ENCODE measurements around the gene RPS6KA6.

RPS6KA6 gene

GRCh38 chrX:84161641-84162040 is 26.4 kb downstream of the RPS6KA6 start:
- no peak overlapping the region for H3K4me3 ChIP-seq (ENCODE audit: low read length)
- no peaks in the 10 kb centered on the region for H3K9me3 ChIP-seq (ENCODE audit: insufficient read depth, low read depth, low read length)
- no peaks in the 10 kb centered on the region for H3K4me1 ChIP-seq (ENCODE audit: insufficient read depth, low read length)
- no peak overlapping the region for H3K9ac ChIP-seq (ENCODE audit: low read depth, low read length)
- no peak overlapping the region for H3K27ac ChIP-seq (ENCODE audit: low read length)
- H3K27me3 ChIP-seq (ENCODE audit: insufficient read depth, low read length): no peaks in the 10 kb centered on the region
- no peaks in the 10 kb centered on the region for H3K36me3 ChIP-seq (ENCODE audit: insufficient read depth, low read depth, low read length)

GRCh38 chrX:84160736-84161135 is 27.3 kb downstream of the RPS6KA6 start:
- no peaks in the 10 kb centered on the region for H3K27me3 ChIP-seq (ENCODE audit: insufficient read depth, low read length)
- H3K4me3 ChIP-seq (ENCODE audit: low read length): no peak overlapping the region
- H3K4me1 ChIP-seq (ENCODE audit: insufficient read depth, low read length): no peaks in the 10 kb centered on the region
- H3K9me3 ChIP-seq (ENCODE audit: insufficient read depth, low read depth, low read length): no peaks in the 10 kb centered on the region
- H3K27ac ChIP-seq (ENCODE audit: low read length): no peak overlapping the region
- H3K36me3 ChIP-seq (ENCODE audit: insufficient read depth, low read depth, low read length): no peaks in the 10 kb centered on the region
- no peak overlapping the region for H3K9ac ChIP-seq (ENCODE audit: low read depth, low read length)

- no peaks in the 10 kb centered on the region for H3K27me3 ChIP-seq (ENCODE audit: insufficient read depth, low read length)
- no peaks in the 10 kb centered on the region for H3K9me3 ChIP-seq (ENCODE audit: insufficient read depth, low read depth, low read length)
- no peak overlapping the region for H3K9ac ChIP-seq (ENCODE audit: low read depth, low read length)
- no peaks in the 10 kb centered on the region for H3K36me3 ChIP-seq (ENCODE audit: insufficient read depth, low read depth, low read length)
- no peaks in the 10 kb centered on the region for H3K4me1 ChIP-seq (ENCODE audit: insufficient read depth, low read length)
- H3K4me3 ChIP-seq (ENCODE audit: low read length): no peak overlapping the region
- H3K27ac ChIP-seq (ENCODE audit: low read length): no peak overlapping the region
Measured at GRCh38 chrX:84156821-84157220, 31.2 kb downstream of the RPS6KA6 start.

GRCh38 chrX:84155938-84156337 is 32.1 kb downstream of the RPS6KA6 start:
- Histone ChIP-seq H3K9ac (ENCODE audit: low read depth, low read length) (no peak overlapping the region), H3K4me1 (ENCODE audit: insufficient read depth, low read length) (no peaks in the 10 kb centered on the region), H3K27ac (ENCODE audit: low read length) (no peak overlapping the region), H3K27me3 (ENCODE audit: insufficient read depth, low read length) (no peaks in the 10 kb centered on the region), H3K36me3 (ENCODE audit: insufficient read depth, low read depth, low read length) (no peaks in the 10 kb centered on the region), H3K9me3 (ENCODE audit: insufficient read depth, low read depth, low read length) (no peaks in the 10 kb centered on the region), H3K4me3 (ENCODE audit: low read length) (no peak overlapping the region)

GRCh38 chrX:84153538-84153937 is 34.5 kb downstream of the RPS6KA6 start:
- Histone ChIP-seq H3K36me3 (ENCODE audit: insufficient read depth, low read depth, low read length) (no peaks in the 10 kb centered on the region), H3K27me3 (ENCODE audit: insufficient read depth, low read length) (no peaks in the 10 kb centered on the region), H3K9ac (ENCODE audit: low read depth, low read length) (no peak overlapping the region), H3K4me1 (ENCODE audit: insufficient read depth, low read length) (no peaks in the 10 kb centered on the region), H3K9me3 (ENCODE audit: insufficient read depth, low read depth, low read length) (no peaks in the 10 kb centered on the region), H3K4me3 (ENCODE audit: low read length) (no peak overlapping the region), H3K27ac (ENCODE audit: low read length) (no peak overlapping the region)

GRCh38 chrX:84144991-84145390 is 43.0 kb downstream of the RPS6KA6 start:
- no peaks in the 10 kb centered on the region for H3K36me3 ChIP-seq (ENCODE audit: insufficient read depth, low read depth, low read length)
- H3K27me3 ChIP-seq (ENCODE audit: insufficient read depth, low read length): no peaks in the 10 kb centered on the region
- no peaks in the 10 kb centered on the region for H3K9me3 ChIP-seq (ENCODE audit: insufficient read depth, low read depth, low read length)
- H3K9ac ChIP-seq (ENCODE audit: low read depth, low read length): no peak overlapping the region
- H3K27ac ChIP-seq (ENCODE audit: low read length): no peak overlapping the region
- no peak overlapping the region for H3K4me3 ChIP-seq (ENCODE audit: low read length)
- no peaks in the 10 kb centered on the region for H3K4me1 ChIP-seq (ENCODE audit: insufficient read depth, low read length)

GRCh38 chrX:84144281-84144680 is 43.7 kb downstream of the RPS6KA6 start:
- Histone ChIP-seq H3K27ac (ENCODE audit: low read length) (no peak overlapping the region), H3K36me3 (ENCODE audit: insufficient read depth, low read depth, low read length) (no peaks in the 10 kb centered on the region), H3K9ac (ENCODE audit: low read depth, low read length) (no peak overlapping the region), H3K9me3 (ENCODE audit: insufficient read depth, low read depth, low read length) (no peaks in the 10 kb centered on the region), H3K4me1 (ENCODE audit: insufficient read depth, low read length) (no peaks in the 10 kb centered on the region), H3K27me3 (ENCODE audit: insufficient read depth, low read length) (no peaks in the 10 kb centered on the region), H3K4me3 (ENCODE audit: low read length) (no peak overlapping the region)

GRCh38 chrX:84133023-84133422 is 55.0 kb downstream of the RPS6KA6 start:
- Histone ChIP-seq H3K4me1 (ENCODE audit: insufficient read depth, low read length) (no peaks in the 10 kb centered on the region), H3K27me3 (ENCODE audit: insufficient read depth, low read length) (no peaks in the 10 kb centered on the region), H3K4me3 (ENCODE audit: low read length) (no peak overlapping the region), H3K9me3 (ENCODE audit: insufficient read depth, low read depth, low read length) (no peaks in the 10 kb centered on the region), H3K36me3 (ENCODE audit: insufficient read depth, low read depth, low read length) (no peaks in the 10 kb centered on the region), H3K9ac (ENCODE audit: low read depth, low read length) (no peak overlapping the region), H3K27ac (ENCODE audit: low read length) (no peak overlapping the region)

GRCh38 chrX:84123585-84123984 is 64.4 kb downstream of the RPS6KA6 start:
- H3K9ac ChIP-seq (ENCODE audit: low read depth, low read length): no peak overlapping the region
- no peak overlapping the region for H3K4me3 ChIP-seq (ENCODE audit: low read length)
- H3K27me3 ChIP-seq (ENCODE audit: insufficient read depth, low read length): no peaks in the 10 kb centered on the region
- H3K27ac ChIP-seq (ENCODE audit: low read length): no peak overlapping the region
- H3K36me3 ChIP-seq (ENCODE audit: insufficient read depth, low read depth, low read length): no peaks in the 10 kb centered on the region
- no peaks in the 10 kb centered on the region for H3K9me3 ChIP-seq (ENCODE audit: insufficient read depth, low read depth, low read length)
- no peaks in the 10 kb centered on the region for H3K4me1 ChIP-seq (ENCODE audit: insufficient read depth, low read length)

GRCh38 chrX:84118769-84119168 is 69.2 kb downstream of the RPS6KA6 start:
- Histone ChIP-seq H3K27ac (ENCODE audit: low read length) (no peak overlapping the region), H3K9ac (ENCODE audit: low read depth, low read length) (no peak overlapping the region), H3K9me3 (ENCODE audit: insufficient read depth, low read depth, low read length) (no peaks in the 10 kb centered on the region), H3K4me3 (ENCODE audit: low read length) (no peak overlapping the region), H3K4me1 (ENCODE audit: insufficient read depth, low read length) (no peaks in the 10 kb centered on the region), H3K36me3 (ENCODE audit: insufficient read depth, low read depth, low read length) (no peaks in the 10 kb centered on the region), H3K27me3 (ENCODE audit: insufficient read depth, low read length) (no peaks in the 10 kb centered on the region)

GRCh38 chrX:84118315-84118714 is 69.7 kb downstream of the RPS6KA6 start:
- Histone ChIP-seq H3K27me3 (ENCODE audit: insufficient read depth, low read length) (no peaks in the 10 kb centered on the region), H3K9me3 (ENCODE audit: insufficient read depth, low read depth, low read length) (no peaks in the 10 kb centered on the region), H3K4me1 (ENCODE audit: insufficient read depth, low read length) (no peaks in the 10 kb centered on the region), H3K4me3 (ENCODE audit: low read length) (no peak overlapping the region), H3K9ac (ENCODE audit: low read depth, low read length) (no peak overlapping the region), H3K27ac (ENCODE audit: low read length) (no peak overlapping the region), H3K36me3 (ENCODE audit: insufficient read depth, low read depth, low read length) (no peaks in the 10 kb centered on the region)

GRCh38 chrX:84108584-84108983 is 79.4 kb downstream of the RPS6KA6 start:
- Histone ChIP-seq H3K27me3 (ENCODE audit: insufficient read depth, low read length) (no peaks in the 10 kb centered on the region), H3K4me1 (ENCODE audit: insufficient read depth, low read length) (no peaks in the 10 kb centered on the region), H3K27ac (ENCODE audit: low read length) (no peak overlapping the region), H3K36me3 (ENCODE audit: insufficient read depth, low read depth, low read length) (peaks cover 11% of the 10 kb centered on the region; the same call in 1 of the 2 replicates), H3K4me3 (ENCODE audit: low read length) (no peak overlapping the region), H3K9ac (ENCODE audit: low read depth, low read length) (no peak overlapping the region), H3K9me3 (ENCODE audit: insufficient read depth, low read depth, low read length) (no peaks in the 10 kb centered on the region)

- Histone ChIP-seq H3K4me1 (ENCODE audit: insufficient read depth, low read length) (no peaks in the 10 kb centered on the region), H3K27me3 (ENCODE audit: insufficient read depth, low read length) (no peaks in the 10 kb centered on the region), H3K9me3 (ENCODE audit: insufficient read depth, low read depth, low read length) (no peaks in the 10 kb centered on the region), H3K9ac (ENCODE audit: low read depth, low read length) (no peak overlapping the region), H3K36me3 (ENCODE audit: insufficient read depth, low read depth, low read length) (no peaks in the 10 kb centered on the region), H3K27ac (ENCODE audit: low read length) (no peak overlapping the region), H3K4me3 (ENCODE audit: low read length) (no peak overlapping the region)
Measured at GRCh38 chrX:84099120-84099519, 88.9 kb downstream of the RPS6KA6 start.

Data from iPS-20b (cell line).